ENCODE measurements around the gene ATG7.

DNA sequence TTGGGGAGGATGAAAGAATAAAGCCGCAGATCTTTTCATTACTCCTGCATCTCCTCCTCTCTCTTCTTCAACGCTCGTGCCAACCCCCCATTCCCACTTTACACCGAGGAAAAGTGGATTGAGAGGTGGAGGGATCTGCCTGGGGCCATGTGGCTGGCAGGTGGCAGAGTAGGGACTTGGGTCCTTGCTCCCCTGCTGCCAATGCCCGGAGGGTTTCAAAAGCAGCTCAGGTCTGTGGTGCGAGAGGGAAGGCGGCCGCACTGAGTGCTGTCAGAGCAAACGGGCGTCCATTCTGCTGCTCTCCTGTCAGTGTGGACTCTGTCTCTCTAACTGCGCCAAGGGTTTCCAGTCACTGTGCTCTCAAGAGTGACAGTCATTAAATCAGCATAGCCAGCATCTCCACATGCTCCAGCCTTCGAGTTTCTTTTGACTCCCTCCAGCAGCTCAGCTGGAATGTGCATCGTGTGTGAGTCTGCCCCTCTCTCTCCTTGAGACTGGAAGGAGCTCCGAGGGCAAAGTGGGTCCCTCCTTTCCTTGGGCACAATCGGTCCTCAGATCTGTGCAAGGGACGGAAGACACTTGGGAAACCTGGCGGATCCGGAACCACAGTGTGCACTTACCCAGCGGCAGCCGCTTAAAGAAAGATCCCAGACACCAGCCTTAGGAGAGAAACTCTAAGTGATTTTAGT is 302.9 kb downstream of the ATG7 start:
- no peak for TF ChIP-seq POLR2AphosphoS5 (IDR thresholded peaks at IDR 0.05; ENCODE audit: borderline replicate concordance, low read depth, low read length)
- no peak for TF ChIP-seq EZH2 (IDR thresholded peaks at IDR 0.05)

Measured in SK-N-MC (cell line).